BLaER1 treated with 17β-estradiol and CSF1 and Interleukin-3, amounts not matched to agents 10 nM and 100 nM (cell line): ENCODE results near the gene NFAM1.

Experiments used
- H3K27ac ChIP-seq, 11 experiments: shearing (Covaris generic); formaldehyde crosslinking; 2 replicates each; pipeline ENCODE4 v1.8.1; 2022
- H3K27me3 ChIP-seq, 11 experiments: shearing (Covaris generic); formaldehyde crosslinking; 2 replicates each; pipeline ENCODE4 v1.8.1; 2022
- H3K36me3 ChIP-seq, 11 experiments: shearing (Covaris generic); formaldehyde crosslinking; 2 replicates each; pipeline ENCODE4 v1.8.1; 2022
- H3K4me1 ChIP-seq, 10 experiments: shearing (Covaris generic); formaldehyde crosslinking; 2 replicates each; pipeline ENCODE4 v1.8.1; 2022
- H3K4me2 ChIP-seq, 11 experiments: shearing (Covaris generic); formaldehyde crosslinking; 2 replicates each; pipeline ENCODE4 v1.8.1; 2022
- H3K4me3 ChIP-seq, 10 experiments: shearing (Covaris generic); formaldehyde crosslinking; 2 replicates each; pipeline ENCODE4 v1.8.1; 2022
- H3K9ac ChIP-seq, 11 experiments: shearing (Covaris generic); formaldehyde crosslinking; 2 replicates each; pipeline ENCODE4 v1.8.1; 2022
- H3K9me3 ChIP-seq, 11 experiments: shearing (Covaris generic); formaldehyde crosslinking; replicated peaks in 1 of 11; 2 replicates each; pipeline ENCODE4 v1.8.1; 2022
- H4K20me1 ChIP-seq, 11 experiments: shearing (Covaris generic); formaldehyde crosslinking; 2 replicates each; pipeline ENCODE4 v1.8.1; 2022
- Cebpa-rat ChIP-seq, 11 experiments: shearing (Covaris generic); IDR thresholded peaks; 2 replicates each; pipeline ENCODE4 v1.8.1; 2022

NFAM1 gene

GRCh38 chr22:42436404-42436803 lies 4.2 kb upstream of the NFAM1 start:
- H3K4me3 ChIP-seq = peak overlapping the region in 7 of 10 experiments; percentile 3 to 59 (median 25); a peak in 5 of 20 replicates
- H3K4me2 ChIP-seq = peak overlapping the region; percentile 79 to 100 (median 97)
- H3K36me3 ChIP-seq = no peaks in the 10 kb centered on the region
- peak overlapping the region; percentile 37 to 75 (median 58); a peak in 20 of 22 replicates for H3K27ac ChIP-seq
- H3K27me3 ChIP-seq = peaks cover 0 to 13% (median 0%) of the 10 kb centered on the region in 11 experiments; a peak in 3 of 22 replicates
- no peaks in the 10 kb centered on the region for H3K9me3 ChIP-seq
- peaks cover 0 to 20% (median 0%) of the 10 kb centered on the region in 11 experiments; a peak in 4 of 22 replicates for H4K20me1 ChIP-seq
- no peak for TF ChIP-seq Cebpa-rat (IDR thresholded peaks at IDR 0.05)
- peaks cover 96 to 100% (median 99%) of the 10 kb centered on the region in 10 experiments for H3K4me1 ChIP-seq
- H3K9ac ChIP-seq = peak overlapping the region; percentile 14 to 67 (median 59); a peak in 19 of 22 replicates

- Histone ChIP-seq H3K4me2 (peak overlapping the region; percentile 79 to 100 (median 97)), H3K4me1 (peaks cover 92 to 100% (median 99%) of the 10 kb centered on the region in 10 experiments)
- TF ChIP-seq Cebpa-rat (IDR thresholded peaks at IDR 0.05) = peak in 7 of 11 experiments; percentile 40 to 72 (median 57); a peak in 12 of 22 replicates
Observed at GRCh38 chr22:42434748-42435425, 2.7 kb upstream of the NFAM1 start.

GRCh38 chr22:42433754-42434682 lies 1.8 kb upstream of the NFAM1 start:
- peak overlapping the region in 5 of 11 experiments; percentile 25 to 73 (median 34); a peak in 6 of 22 replicates for H3K27ac ChIP-seq
- no peaks in the 10 kb centered on the region for H3K36me3 ChIP-seq
- H3K4me3 ChIP-seq = no peak overlapping the region; a peak in 1 of 20 replicates
- peaks cover 0 to 13% (median 0%) of the 10 kb centered on the region in 11 experiments; a peak in 3 of 22 replicates for H3K27me3 ChIP-seq
- H3K9ac ChIP-seq = peak overlapping the region in 7 of 11 experiments; percentile 1 to 54 (median 41); a peak in 7 of 22 replicates
- H3K9me3 ChIP-seq = no peaks in the 10 kb centered on the region
- peaks cover 85 to 96% (median 91%) of the 10 kb centered on the region in 10 experiments for H3K4me1 ChIP-seq
- TF ChIP-seq Cebpa-rat (IDR thresholded peaks at IDR 0.05) = no peak
- H4K20me1 ChIP-seq = peaks cover 0 to 20% (median 0%) of the 10 kb centered on the region in 11 experiments; a peak in 4 of 22 replicates
- H3K4me2 ChIP-seq = peak overlapping the region; percentile 79 to 100 (median 97)

More at GRCh38 chr22:42434748-42435425, 2.7 kb upstream of the NFAM1 start:
- peak overlapping the region in 7 of 11 experiments; percentile 8 to 55 (median 41); a peak in 8 of 22 replicates for H3K9ac ChIP-seq
- no peaks in the 10 kb centered on the region for H3K36me3 ChIP-seq
- H3K4me3 ChIP-seq = no peak overlapping the region
- H3K9me3 ChIP-seq = no peaks in the 10 kb centered on the region
- peak overlapping the region in 4 of 11 experiments; percentile 25 to 73 (median 36); a peak in 6 of 22 replicates for H3K27ac ChIP-seq
- H3K27me3 ChIP-seq = peaks cover 0 to 13% (median 0%) of the 10 kb centered on the region in 11 experiments; a peak in 3 of 22 replicates
- peaks cover 0 to 20% (median 0%) of the 10 kb centered on the region in 11 experiments; a peak in 4 of 22 replicates for H4K20me1 ChIP-seq

DNA sequence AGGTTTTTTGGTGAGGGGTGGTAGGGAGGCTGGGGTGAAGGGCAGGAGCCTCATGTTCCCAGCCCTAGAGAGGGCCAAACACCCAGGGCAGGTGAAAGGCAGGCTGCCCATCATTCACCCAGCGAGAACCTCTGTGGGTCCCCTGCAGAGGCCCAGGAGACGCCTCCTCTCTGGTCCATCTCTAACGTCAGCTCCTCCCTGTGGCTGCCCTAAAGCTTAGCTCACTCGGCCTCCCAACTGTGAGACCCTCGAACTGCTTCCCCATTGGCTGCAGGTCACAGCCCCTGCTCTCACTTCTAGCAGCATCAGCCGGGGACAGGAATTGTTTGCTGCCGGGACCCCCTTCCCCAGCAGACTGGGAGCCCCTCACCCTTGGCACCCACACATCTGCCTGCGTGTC lies 615 bp upstream of the NFAM1 start:
- Histone ChIP-seq H3K27me3 (peaks cover 0 to 16% (median 0%) of the 10 kb centered on the region in 11 experiments; a peak in 3 of 22 replicates), H4K20me1 (peaks cover 0 to 20% (median 0%) of the 10 kb centered on the region in 11 experiments; a peak in 4 of 22 replicates), H3K9me3 (no peaks in the 10 kb centered on the region), H3K4me1 (peaks cover 77 to 91% (median 84%) of the 10 kb centered on the region in 10 experiments), H3K4me2 (peak overlapping the region; percentile 79 to 100 (median 97)), H3K27ac (peak overlapping the region in 9 of 11 experiments; percentile 20 to 73 (median 54); a peak in 8 of 22 replicates), H3K4me3 (peak overlapping the region in 2 of 10 experiments; percentile 56; a peak in 3 of 20 replicates), H3K36me3 (no peaks in the 10 kb centered on the region; a peak in 1 of 22 replicates), H3K9ac (peak overlapping the region in 8 of 11 experiments; percentile 23 to 81 (median 66); a peak in 6 of 22 replicates)
- no peak for TF ChIP-seq Cebpa-rat (IDR thresholded peaks at IDR 0.05)

- H4K20me1 ChIP-seq = peaks cover 0 to 20% (median 3%) of the 10 kb centered on the region in 11 experiments; a peak in 9 of 22 replicates
- H3K27ac ChIP-seq = peak overlapping the region; percentile 42 to 73 (median 56); a peak in 19 of 22 replicates
- TF ChIP-seq Cebpa-rat (IDR thresholded peaks at IDR 0.05) = no peak
- peaks cover 0 to 16% (median 0%) of the 10 kb centered on the region in 11 experiments; a peak in 3 of 22 replicates for H3K27me3 ChIP-seq
- peak overlapping the region in 8 of 10 experiments; percentile 45 to 72 (median 56); a peak in 16 of 20 replicates for H3K4me3 ChIP-seq
- H3K4me1 ChIP-seq = peaks cover 78 to 91% (median 84%) of the 10 kb centered on the region in 10 experiments
- no peaks in the 10 kb centered on the region; a peak in 1 of 22 replicates for H3K36me3 ChIP-seq
- H3K9ac ChIP-seq = peak overlapping the region; percentile 23 to 81 (median 66); a peak in 21 of 22 replicates
- H3K4me2 ChIP-seq = peak overlapping the region; percentile 79 to 100 (median 97)
- no peaks in the 10 kb centered on the region for H3K9me3 ChIP-seq
Observed at GRCh38 chr22:42431401-42432019, 693 bp downstream of the NFAM1 start.

GRCh38 chr22:42430528-42431125 lies 1.6 kb downstream of the NFAM1 start:
- H3K27ac ChIP-seq = peak overlapping the region in 7 of 11 experiments; percentile 34 to 73 (median 48); a peak in 12 of 22 replicates
- peaks cover 77 to 91% (median 84%) of the 10 kb centered on the region in 10 experiments for H3K4me1 ChIP-seq
- peak overlapping the region; percentile 79 to 100 (median 97) for H3K4me2 ChIP-seq
- TF ChIP-seq Cebpa-rat (IDR thresholded peaks at IDR 0.05) = no peak
- H3K27me3 ChIP-seq = peaks cover 0 to 16% (median 0%) of the 10 kb centered on the region in 11 experiments; a peak in 3 of 22 replicates
- peak overlapping the region in 5 of 10 experiments; percentile 56 to 72 (median 59); a peak in 7 of 20 replicates for H3K4me3 ChIP-seq
- H4K20me1 ChIP-seq = peaks cover 0 to 20% (median 10%) of the 10 kb centered on the region in 11 experiments; a peak in 9 of 22 replicates
- peak overlapping the region in 10 of 11 experiments; percentile 23 to 81 (median 66); a peak in 12 of 22 replicates for H3K9ac ChIP-seq
- no peaks in the 10 kb centered on the region for H3K9me3 ChIP-seq
- H3K36me3 ChIP-seq = no peaks in the 10 kb centered on the region; a peak in 1 of 22 replicates

GRCh38 chr22:42428760-42429159 lies 3.4 kb downstream of the NFAM1 start:
- Histone ChIP-seq H4K20me1 (peaks cover 0 to 17% (median 5%) of the 10 kb centered on the region in 11 experiments; a peak in 8 of 22 replicates), H3K36me3 (no peaks in the 10 kb centered on the region; a peak in 1 of 22 replicates), H3K4me3 (no peak overlapping the region), H3K4me1 (peaks cover 73 to 91% (median 82%) of the 10 kb centered on the region in 10 experiments), H3K4me2 (0 out of 22 replicates have a peak overlapping the region, but pooled peaks of 1 of the 11 experiments have one; percentile 38), H3K27me3 (peaks cover 0 to 7% (median 0%) of the 10 kb centered on the region in 11 experiments; a peak in 3 of 22 replicates), H3K9ac (peak overlapping the region in 1 of 11 experiments; percentile 37; a peak in 1 of 22 replicates), H3K9me3 (no peaks in the 10 kb centered on the region), H3K27ac (no peak overlapping the region)
- TF ChIP-seq Cebpa-rat (IDR thresholded peaks at IDR 0.05) = no peak
